ENCODE measurements around the gene MARK3.

MARK3 gene

DNA sequence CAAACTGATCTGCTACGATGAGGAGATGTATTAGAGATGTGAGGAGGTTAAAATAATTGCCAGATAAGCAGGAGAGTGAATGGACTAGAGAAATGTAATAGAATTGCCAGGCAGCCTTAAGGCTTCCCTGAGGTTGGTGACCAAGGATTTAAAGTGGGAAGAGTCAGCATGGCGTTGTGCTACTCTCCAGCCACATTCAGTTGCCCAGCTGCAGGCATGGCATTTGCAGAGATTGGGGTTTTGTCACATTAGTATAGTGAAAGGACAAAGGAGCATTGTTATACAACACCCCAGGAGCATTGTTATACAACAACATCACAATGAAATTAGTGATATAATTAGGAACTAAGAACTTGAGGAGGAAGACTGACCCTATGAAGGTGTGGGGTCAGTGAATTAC lies 31.7 kb downstream of the MARK3 start:
- Histone ChIP-seq H3K27ac (peak overlapping the region; percentile 90), H3K9me3 (no peaks in the 10 kb centered on the region), H3K4me3 (ENCODE audit: low read depth in 1 of 2, low read length in 1 of 2) (no peak overlapping the region), H3K27me3 (no peaks in the 10 kb centered on the region), H3K36me3 (no peaks in the 10 kb centered on the region), H3K4me1 (ENCODE audit: control insufficient read depth in 1 of 2, insufficient read depth in 1 of 2, low read depth in 1 of 2, low read length in 1 of 2) (peaks cover 75 to 82% of the 10 kb centered on the region in 2 experiments)
- TF ChIP-seq, protein P1, sequence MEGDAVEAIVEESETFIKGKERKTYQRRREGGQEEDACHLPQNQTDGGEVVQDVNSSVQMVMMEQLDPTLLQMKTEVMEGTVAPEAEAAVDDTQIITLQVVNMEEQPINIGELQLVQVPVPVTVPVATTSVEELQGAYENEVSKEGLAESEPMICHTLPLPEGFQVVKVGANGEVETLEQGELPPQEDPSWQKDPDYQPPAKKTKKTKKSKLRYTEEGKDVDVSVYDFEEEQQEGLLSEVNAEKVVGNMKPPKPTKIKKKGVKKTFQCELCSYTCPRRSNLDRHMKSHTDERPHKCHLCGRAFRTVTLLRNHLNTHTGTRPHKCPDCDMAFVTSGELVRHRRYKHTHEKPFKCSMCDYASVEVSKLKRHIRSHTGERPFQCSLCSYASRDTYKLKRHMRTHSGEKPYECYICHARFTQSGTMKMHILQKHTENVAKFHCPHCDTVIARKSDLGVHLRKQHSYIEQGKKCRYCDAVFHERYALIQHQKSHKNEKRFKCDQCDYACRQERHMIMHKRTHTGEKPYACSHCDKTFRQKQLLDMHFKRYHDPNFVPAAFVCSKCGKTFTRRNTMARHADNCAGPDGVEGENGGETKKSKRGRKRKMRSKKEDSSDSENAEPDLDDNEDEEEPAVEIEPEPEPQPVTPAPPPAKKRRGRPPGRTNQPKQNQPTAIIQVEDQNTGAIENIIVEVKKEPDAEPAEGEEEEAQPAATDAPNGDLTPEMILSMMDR (IDR thresholded peaks at IDR 0.05) = no peak

DNA sequence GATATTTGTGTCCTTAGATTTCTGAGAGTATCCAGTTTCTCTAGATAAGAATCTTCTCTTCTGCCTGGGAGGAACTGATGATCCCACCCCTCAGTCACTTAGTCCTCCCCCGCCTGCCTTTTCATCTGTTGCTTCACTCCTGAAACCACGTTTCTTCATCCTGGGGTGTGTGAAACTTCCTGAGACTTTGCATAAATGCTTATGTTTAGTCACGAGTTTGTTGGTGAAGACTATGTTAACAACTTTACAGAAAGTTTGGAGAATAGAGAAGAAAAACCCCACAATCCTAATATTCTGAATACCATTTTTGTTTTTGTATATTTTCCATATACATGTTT lies 33.2 kb downstream of the MARK3 start:
- Histone ChIP-seq H3K36me3 (no peaks in the 10 kb centered on the region), H3K4me1 (ENCODE audit: control insufficient read depth in 1 of 2, insufficient read depth in 1 of 2, low read depth in 1 of 2, low read length in 1 of 2) (peaks cover 64 to 80% of the 10 kb centered on the region in 2 experiments), H3K4me3 (ENCODE audit: low read depth in 1 of 2, low read length in 1 of 2) (peak overlapping the region; percentile 22 to 43), H3K27me3 (no peaks in the 10 kb centered on the region), H3K27ac (peak overlapping the region; percentile 90), H3K9me3 (no peaks in the 10 kb centered on the region)
- TF ChIP-seq, protein P1 (IDR thresholded peaks at IDR 0.05) = no peak

DNA sequence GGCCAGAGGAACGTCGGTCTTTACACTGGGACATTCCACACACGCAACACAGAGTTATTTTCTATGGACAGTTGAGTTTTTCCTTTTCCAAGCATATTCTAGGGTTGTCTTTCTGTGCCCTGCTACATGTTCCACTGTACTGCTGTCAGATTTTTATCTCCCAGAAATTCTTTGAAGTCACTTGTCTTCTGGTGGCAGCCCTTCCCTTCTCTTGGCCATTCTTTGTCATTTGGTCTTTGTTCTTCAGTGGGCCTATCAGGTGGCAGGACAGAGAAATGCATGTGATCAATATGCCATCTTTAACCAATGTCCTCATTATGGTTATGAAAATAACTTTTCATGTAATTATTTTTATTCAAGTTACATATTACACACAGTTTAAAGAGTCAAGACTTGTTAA lies 36.3 kb downstream of the MARK3 start:
- Histone ChIP-seq H3K36me3 (no peaks in the 10 kb centered on the region), H3K9me3 (no peaks in the 10 kb centered on the region), H3K27ac (peak overlapping the region; percentile 90), H3K4me3 (ENCODE audit: low read depth in 1 of 2, low read length in 1 of 2) (no peak overlapping the region), H3K27me3 (no peaks in the 10 kb centered on the region), H3K4me1 (ENCODE audit: control insufficient read depth in 1 of 2, insufficient read depth in 1 of 2, low read depth in 1 of 2, low read length in 1 of 2) (peaks cover 50 to 64% of the 10 kb centered on the region in 2 experiments)
- TF ChIP-seq, protein P1 (IDR thresholded peaks at IDR 0.05) = no peak

DNA sequence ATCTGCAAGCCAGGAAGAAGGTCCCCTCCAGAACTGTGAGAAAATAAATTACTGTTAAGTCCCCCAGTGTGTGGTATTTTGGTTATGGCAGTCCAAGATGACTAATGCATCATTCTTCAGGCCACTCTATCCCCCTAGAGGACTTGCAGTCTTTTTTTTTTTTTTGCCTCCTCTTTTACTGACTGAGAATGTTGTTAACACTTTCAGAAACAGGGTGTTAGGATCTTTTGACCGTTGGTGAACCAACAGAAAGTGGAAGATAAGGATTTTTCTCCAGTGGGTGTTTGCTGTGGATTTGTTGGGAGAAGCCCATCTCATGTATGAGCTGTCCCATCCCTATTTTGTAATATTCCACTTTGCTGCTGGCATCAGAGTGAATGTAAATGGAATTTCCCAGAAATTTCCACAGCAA lies 37.8 kb downstream of the MARK3 start:
- TF ChIP-seq, protein P1 (IDR thresholded peaks at IDR 0.05) = no peak
- no peak overlapping the region for H3K27ac ChIP-seq
- H3K27me3 ChIP-seq = no peaks in the 10 kb centered on the region
- no peaks in the 10 kb centered on the region for H3K9me3 ChIP-seq
- no peaks in the 10 kb centered on the region for H3K36me3 ChIP-seq
- no peak overlapping the region for H3K4me3 ChIP-seq (ENCODE audit: low read depth in 1 of 2, low read length in 1 of 2)
- peaks cover 41 to 56% of the 10 kb centered on the region in 2 experiments for H3K4me1 ChIP-seq (ENCODE audit: control insufficient read depth in 1 of 2, insufficient read depth in 1 of 2, low read depth in 1 of 2, low read length in 1 of 2)

- Histone ChIP-seq H3K27ac (peak overlapping the region; percentile 67), H3K4me3 (ENCODE audit: low read depth in 1 of 2, low read length in 1 of 2) (no peak overlapping the region), H3K9me3 (no peaks in the 10 kb centered on the region), H3K27me3 (no peaks in the 10 kb centered on the region), H3K4me1 (ENCODE audit: control insufficient read depth in 1 of 2, insufficient read depth in 1 of 2, low read depth in 1 of 2, low read length in 1 of 2) (peaks cover 17 to 22% of the 10 kb centered on the region in 2 experiments), H3K36me3 (peaks cover 4% of the 10 kb centered on the region)
- TF ChIP-seq, protein P1 (IDR thresholded peaks at IDR 0.05) = no peak
Measured at GRCh38 chr14:103427485-103428443, 42.5 kb downstream of the MARK3 start.

Data from neutrophil (primary cell).